ENCODE measurements around the gene P2RY4. TPM values are rescaled to one million over a fixed set of nuclear protein-coding genes. Genes with fewer than 3 reads are reported as not detected.

Gene P2RY4
- total and polyA plus RNA-seq, 2 of the 13 experiments (the other 11 are each of a cell fraction or from before 2014, with no cell fraction given) = 0.07 to 0.49 TPM

GRCh38 chrX:70289793-70290770 is 30.1 kb upstream of the P2RY4 start, which contains the start of the genes KIF4A and PDZD11 (continued):
- TF ChIP-seq HMGXB4 (CRISPR knock-in tag; IDR thresholded peaks at IDR 0.05; ENCODE audit: borderline replicate concordance in 1 of 2, low read depth in 1 of 2) = 0 out of 4 replicates have a peak, but pooled peaks of 1 of the 2 experiments have one; percentile 12
- no peak for TF ChIP-seq ZMYM3 (CRISPR knock-in tag; IDR thresholded peaks at IDR 0.05)
- TF ChIP-seq IRF2 (CRISPR knock-in tag; IDR thresholded peaks at IDR 0.05) = no peak
- no peak for TF ChIP-seq ERF (CRISPR knock-in tag; IDR thresholded peaks at IDR 0.05)
- no peak for TF ChIP-seq SNAPC4 (CRISPR knock-in tag; IDR thresholded peaks at IDR 0.05)
- TF ChIP-seq GABPB1 (CRISPR knock-in tag; IDR thresholded peaks at IDR 0.05) = peak; percentile 93
- TF ChIP-seq CTCF (CRISPR knock-in tag; IDR thresholded peaks at IDR 0.05) = 0 out of 2 replicates have a peak, but pooled peaks have one; percentile 8
- no peak for TF ChIP-seq ZNF264 (CRISPR knock-in tag; IDR thresholded peaks at IDR 0.05)
- peak; percentile 75 for TF ChIP-seq E2F5 (CRISPR knock-in tag; conservative IDR thresholded peaks at IDR 0.05)
- TF ChIP-seq SRY (CRISPR knock-in tag; IDR thresholded peaks at IDR 0.05) = no peak
- TF ChIP-seq AHDC1 (CRISPR knock-in tag; IDR thresholded peaks at IDR 0.05; ENCODE audit: borderline replicate concordance) = no peak

Measured in HepG2 (cell line).